ENCODE data around the gene WDR4. TPM values are rescaled to one million over a fixed set of nuclear protein-coding genes. Genes with fewer than 3 reads are reported as not detected.
"Not testable (repeated sequence)": the region's sequence is repeated elsewhere in the genome, so short reads cannot be mapped to it uniquely, and the experiment has no call there.

The WDR4 gene
- total RNA-seq, 2 donors from 2014 or later, result 8.0 to 37.9 TPM

DNA sequence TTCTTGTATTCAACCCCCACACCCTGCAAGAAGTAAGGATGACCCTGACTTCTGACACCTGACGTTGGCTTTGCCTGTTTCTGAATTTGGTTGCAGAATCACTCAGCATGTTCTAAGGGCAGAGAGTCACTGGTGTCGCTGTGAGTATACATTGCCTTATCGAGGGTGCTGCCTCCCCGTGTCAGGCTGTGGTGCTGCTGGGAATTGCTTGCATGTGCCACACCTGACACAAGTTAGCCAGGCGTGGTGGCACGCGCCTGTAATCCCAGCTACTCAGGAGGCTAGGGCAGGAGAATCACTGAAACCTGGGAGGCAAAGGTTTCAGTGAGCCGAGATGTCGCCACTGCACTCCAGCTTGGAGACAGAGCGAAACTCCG is 45.9 kb downstream of the WDR4 start:
- Histone ChIP-seq H3K4me3 (no peak overlapping the region), H3K9me3 (no peaks in the 10 kb centered on the region), H3K27ac (no peak overlapping the region), H3K36me3 (replicated peaks in 1 of 2; ENCODE audit: insufficient read depth in 1 of 2, low read depth in 2 of 2) (no peaks in the 10 kb centered on the region), H3K4me1 (peaks cover 5% of the 10 kb centered on the region), H3K27me3 (no peaks in the 10 kb centered on the region)
- intact Hi-C loops (cut with DNase I), result no loop called here
- WGBS, 2 donors, result 41 to 48% methylated on average over 8 to 11 of the region's 11 CpGs
- peak in 2 of 4 donors; percentile 39 to 43 for DNase-seq
- no peak for ATAC-seq
- TF ChIP-seq CTCF (IDR thresholded peaks at IDR 0.05) (peak in 4 of 7 experiments; percentile 23 to 31 (median 28)), POLR2A (IDR thresholded peaks at IDR 0.05) (no peak)

GRCh38 chr21:42832321-42832630 is 47.1 kb downstream of the WDR4 start:
- intact Hi-C loops (cut with DNase I); H3K27me3 ChIP-seq; H3K4me3 ChIP-seq; ATAC-seq; DNase-seq; H3K27ac ChIP-seq; H3K4me1 ChIP-seq; H3K36me3 ChIP-seq (replicated peaks in 1 of 2; ENCODE audit: insufficient read depth in 1 of 2, low read depth in 2 of 2); H3K9me3 ChIP-seq: not testable (repeated sequence)
- 86 to 92% methylated on average over 4 of the region's 4 CpGs for WGBS, 2 donors

- Histone ChIP-seq H3K4me1 (peaks cover 5% of the 10 kb centered on the region), H3K9me3 (no peaks in the 10 kb centered on the region), H3K27ac (no peak overlapping the region), H3K36me3 (replicated peaks in 1 of 2; ENCODE audit: insufficient read depth in 1 of 2, low read depth in 2 of 2) (no peaks in the 10 kb centered on the region), H3K27me3 (no peaks in the 10 kb centered on the region), H3K4me3 (no peak overlapping the region)
- peak in 1 of 7 experiments; percentile 1 for TF ChIP-seq CTCF (IDR thresholded peaks at IDR 0.05)
- no peak for TF ChIP-seq POLR2A (IDR thresholded peaks at IDR 0.05)
- intact Hi-C loops (cut with DNase I), result no loop called here
- no peak for DNase-seq
- ATAC-seq, result no peak
- WGBS, 2 donors, result 53 to 54% methylated on average over 25 of the region's 25 CpGs
Observed at GRCh38 chr21:42830456-42831455, 48.6 kb downstream of the WDR4 start.

- 76 to 79% methylated on average over 4 of the region's 4 CpGs for WGBS, 2 donors
- intact Hi-C loops (cut with DNase I), result no loop called here
Observed at GRCh38 chr21:42829954-42830353, 49.4 kb downstream of the WDR4 start.

DNA sequence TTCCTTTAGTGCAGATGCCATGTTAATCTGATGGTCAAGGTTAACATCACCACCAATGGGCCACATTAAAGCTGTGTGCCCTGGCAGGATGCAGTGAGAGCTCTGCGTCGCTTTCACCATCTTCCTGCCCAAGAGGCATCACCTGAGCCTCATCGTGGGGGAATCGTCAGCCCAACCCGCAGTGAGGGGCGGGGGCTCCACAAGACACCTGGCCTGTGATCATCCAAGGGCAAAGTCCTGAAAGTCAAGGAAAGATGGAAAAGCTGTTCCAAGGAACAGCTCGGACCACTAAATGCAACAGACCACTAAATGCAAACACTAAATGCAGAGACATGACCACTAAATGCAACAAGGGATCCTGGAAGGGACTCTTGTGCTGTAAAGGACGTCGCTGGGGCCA is 49.9 kb downstream of the WDR4 start:
- TF ChIP-seq POLR2A (IDR thresholded peaks at IDR 0.05), result no peak
- no peak for TF ChIP-seq CTCF (IDR thresholded peaks at IDR 0.05)
- no peak overlapping the region for H3K27ac ChIP-seq
- no peaks in the 10 kb centered on the region for H3K9me3 ChIP-seq
- H3K4me3 ChIP-seq, result no peak overlapping the region
- intact Hi-C loops (cut with DNase I), result no loop called here
- no peaks in the 10 kb centered on the region for H3K36me3 ChIP-seq (replicated peaks in 1 of 2; ENCODE audit: insufficient read depth in 1 of 2, low read depth in 2 of 2)
- peaks cover 5% of the 10 kb centered on the region for H3K4me1 ChIP-seq
- no peak for ATAC-seq
- H3K27me3 ChIP-seq, result no peaks in the 10 kb centered on the region
- no peak for DNase-seq
- 79 to 86% methylated on average over 9 of the region's 9 CpGs for WGBS, 2 donors

More at GRCh38 chr21:42829954-42830353, 49.4 kb downstream of the WDR4 start:
- H3K9me3 ChIP-seq, result no peaks in the 10 kb centered on the region
- no peak overlapping the region for H3K27ac ChIP-seq
- peaks cover 5% of the 10 kb centered on the region for H3K4me1 ChIP-seq
- no peak overlapping the region for H3K4me3 ChIP-seq
- DNase-seq (no peak), ATAC-seq (no peak)
- no peaks in the 10 kb centered on the region for H3K36me3 ChIP-seq (replicated peaks in 1 of 2; ENCODE audit: insufficient read depth in 1 of 2, low read depth in 2 of 2)
- no peak for TF ChIP-seq POLR2A (IDR thresholded peaks at IDR 0.05)
- H3K27me3 ChIP-seq, result no peaks in the 10 kb centered on the region
